Mucosa of descending colon (tissue), 3 donors: ENCODE measurements around the gene GIMAP8. TPM values are rescaled to one million over a fixed set of nuclear protein-coding genes. Genes with fewer than 3 reads are reported as not detected.
A peak's percentile ranks its signal among the peaks of the same experiment; 100 is the strongest.
"Not testable (repeated sequence)": the region's sequence is repeated elsewhere in the genome, so short reads cannot be mapped to it uniquely, and the experiment has no call there.

ENCODE experiments used
- ATAC-seq: fragments of 200-7000 bp; cut with Tn5 transposase; one replicate; pipeline ENCODE4 v1.9.1; 2020; ENCODE audit warnings: mild to moderate bottlenecking, moderate library complexity
- DNase-seq, 3 donors: peaks; one replicate each; pipeline ENCODE4 v3.0.0-alpha.2; 2020
- H3K36me3 ChIP-seq: fragments of 200-600 bp; one replicate; pipeline ENCODE4 v1.8.0; 2021; ENCODE audit warnings: low read depth, mild to moderate bottlenecking
- H3K4me1 ChIP-seq: fragments of 200-600 bp; one replicate; pipeline ENCODE4 v1.8.0; 2021; ENCODE audit warnings: low read depth, mild to moderate bottlenecking
- H3K4me3 ChIP-seq: fragments of 200-600 bp; one replicate; pipeline ENCODE4 v1.8.0; 2021; ENCODE audit warnings: mild to moderate bottlenecking
- H3K9me3 ChIP-seq: fragments of 200-600 bp; one replicate; pipeline ENCODE4 v1.8.0; 2021; ENCODE audit warnings: mild to moderate bottlenecking
- intact Hi-C, 2 donors: fragments of 100-400 bp; cut with DNase I in 1 of 2; cut with micrococcal nuclease in 1 of 2; formaldehyde crosslinking; loops; one replicate each; pipeline versions ENCODE4 v1.11.0 to v1.11.1; 2022; cut with DNase I, micrococcal nuclease
- total RNA-seq, 3 donors: library from RNA; stranded (reverse); fragmentation: NEBNext Ultra II Directional in 2 of 3; extraction: Animal tissue kit (Norgen Biotek cat#: 25700) in 2 of 3; gene quantifications; one replicate each; pipeline versions ENCODE4 v1.2.1 to v1.2.4, GENCODE V29; 2021 to 2023
- TF ChIP-seq, protein P1 (sequence below): fragments of 200-600 bp; IDR thresholded peaks from one replicate; pipeline ENCODE4 v1.8.0; 2022; ENCODE audit warnings: antibody characterized with exemption, mild to moderate bottlenecking
- donor health status: DM: no; HTN: no; CAD: no; lungs with moderate emphysema.
- donor health status: DM: no; HTN: no; CAD: no.
- donor health status: DM: no; HTN: yes; CAD: no.

GIMAP8 gene
- total RNA-seq, 3 donors from 2014 or later: 4.1 to 9.1 (median 5.5) TPM

DNA sequence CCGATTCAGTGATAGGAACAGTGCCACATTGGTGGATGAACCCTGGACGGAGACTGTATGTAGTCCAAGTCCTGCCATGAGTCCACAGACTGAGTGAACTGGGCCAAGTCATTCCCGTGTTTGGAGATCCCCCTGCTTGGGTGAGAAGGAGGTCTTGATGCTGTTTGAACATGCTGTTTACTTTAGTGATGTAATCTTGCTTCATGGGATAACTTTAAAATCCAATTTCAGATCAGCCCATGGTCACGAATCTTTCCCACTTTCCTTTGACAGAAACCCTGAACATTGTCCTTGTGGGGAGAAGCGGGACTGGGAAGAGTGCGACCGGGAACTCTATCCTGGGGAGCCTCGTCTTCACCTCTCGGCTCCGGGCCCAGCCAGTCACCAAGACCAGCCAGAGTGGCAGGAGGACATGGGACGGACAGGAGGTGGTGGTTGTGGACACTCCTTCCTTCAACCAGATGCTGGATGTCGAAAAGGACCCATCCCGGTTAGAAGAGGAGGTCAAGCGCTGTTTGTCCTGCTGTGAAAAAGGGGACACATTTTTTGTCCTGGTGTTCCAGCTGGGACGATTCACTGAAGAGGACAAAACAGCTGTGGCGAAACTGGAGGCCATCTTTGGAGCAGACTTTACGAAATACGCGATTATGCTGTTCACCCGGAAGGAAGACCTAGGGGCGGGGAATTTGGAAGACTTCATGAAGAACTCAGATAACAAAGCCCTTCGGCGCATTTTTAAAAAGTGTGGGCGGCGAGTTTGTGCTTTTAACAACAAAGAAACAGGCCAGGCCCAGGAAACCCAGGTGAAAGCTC, 26.6 kb downstream of the GIMAP8 start:
- intact Hi-C loops: no loop called here
- H3K36me3 ChIP-seq: no peaks in the 10 kb centered on the region
- no peak for DNase-seq
- H3K4me3 ChIP-seq: no peak overlapping the region
- H3K4me1 ChIP-seq: no peaks in the 10 kb centered on the region
- TF ChIP-seq, protein P1, sequence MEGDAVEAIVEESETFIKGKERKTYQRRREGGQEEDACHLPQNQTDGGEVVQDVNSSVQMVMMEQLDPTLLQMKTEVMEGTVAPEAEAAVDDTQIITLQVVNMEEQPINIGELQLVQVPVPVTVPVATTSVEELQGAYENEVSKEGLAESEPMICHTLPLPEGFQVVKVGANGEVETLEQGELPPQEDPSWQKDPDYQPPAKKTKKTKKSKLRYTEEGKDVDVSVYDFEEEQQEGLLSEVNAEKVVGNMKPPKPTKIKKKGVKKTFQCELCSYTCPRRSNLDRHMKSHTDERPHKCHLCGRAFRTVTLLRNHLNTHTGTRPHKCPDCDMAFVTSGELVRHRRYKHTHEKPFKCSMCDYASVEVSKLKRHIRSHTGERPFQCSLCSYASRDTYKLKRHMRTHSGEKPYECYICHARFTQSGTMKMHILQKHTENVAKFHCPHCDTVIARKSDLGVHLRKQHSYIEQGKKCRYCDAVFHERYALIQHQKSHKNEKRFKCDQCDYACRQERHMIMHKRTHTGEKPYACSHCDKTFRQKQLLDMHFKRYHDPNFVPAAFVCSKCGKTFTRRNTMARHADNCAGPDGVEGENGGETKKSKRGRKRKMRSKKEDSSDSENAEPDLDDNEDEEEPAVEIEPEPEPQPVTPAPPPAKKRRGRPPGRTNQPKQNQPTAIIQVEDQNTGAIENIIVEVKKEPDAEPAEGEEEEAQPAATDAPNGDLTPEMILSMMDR: no peak
- no peak for ATAC-seq
- no peaks in the 10 kb centered on the region for H3K9me3 ChIP-seq

DNA sequence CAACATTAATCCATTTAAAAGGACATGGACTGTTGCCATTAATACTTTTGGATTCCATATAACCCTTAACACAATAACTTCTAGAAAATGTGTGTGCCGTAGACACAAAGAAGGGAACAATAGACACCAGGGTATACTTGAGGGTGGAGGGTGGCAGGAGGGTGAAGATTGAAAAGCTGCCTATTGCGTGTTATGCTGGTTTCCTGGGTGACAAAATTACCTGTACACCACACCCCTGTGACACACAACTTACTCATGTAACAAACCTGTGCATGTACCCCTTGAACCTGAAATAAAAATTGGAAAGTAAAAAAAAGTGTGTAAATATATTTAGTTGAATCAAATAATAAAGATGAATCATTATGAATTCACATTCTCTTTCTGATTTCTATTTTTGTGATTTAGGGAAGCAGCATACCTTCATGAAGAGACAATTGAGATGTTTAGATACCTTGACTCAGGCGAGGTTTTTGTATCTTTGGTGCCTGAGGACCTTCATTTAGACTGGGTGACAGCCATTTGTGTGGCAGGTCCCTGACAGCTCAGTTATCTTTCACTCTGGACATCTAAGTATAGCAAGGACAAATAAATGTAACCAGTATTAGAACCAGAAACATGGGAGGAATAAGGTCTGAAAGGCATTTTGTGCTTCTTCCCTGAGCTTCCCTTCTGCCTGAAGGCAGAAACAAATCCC, 28.7 kb downstream of the GIMAP8 start:
- no peaks in the 10 kb centered on the region for H3K9me3 ChIP-seq
- H3K4me1 ChIP-seq: no peaks in the 10 kb centered on the region
- H3K36me3 ChIP-seq: no peaks in the 10 kb centered on the region
- H3K4me3 ChIP-seq: no peak overlapping the region
- TF ChIP-seq, protein P1: no peak
- DNase-seq: no peak
- ATAC-seq: peak; percentile 49
- intact Hi-C loops: no loop called here

- H3K36me3 ChIP-seq: no peaks in the 10 kb centered on the region
- no peaks in the 10 kb centered on the region for H3K9me3 ChIP-seq
- intact Hi-C loops: no loop called here
- H3K4me1 ChIP-seq: no peaks in the 10 kb centered on the region
- DNase-seq (peak in 1 of 3 donors; percentile 31), ATAC-seq (peak; percentile 78)
- TF ChIP-seq, protein P1: no peak
- H3K4me3 ChIP-seq: no peak overlapping the region
Measured at GRCh38 chr7:150481186-150481920, 30.9 kb downstream of the GIMAP8 start.

GRCh38 chr7:150481922-150482321, 31.5 kb downstream of the GIMAP8 start:
- H3K4me3 ChIP-seq: no peak overlapping the region
- no peak for ATAC-seq
- H3K36me3 ChIP-seq: no peaks in the 10 kb centered on the region
- TF ChIP-seq, protein P1: no peak
- no peaks in the 10 kb centered on the region for H3K9me3 ChIP-seq
- H3K4me1 ChIP-seq: no peaks in the 10 kb centered on the region
- intact Hi-C loops: no loop called here
- DNase-seq: no peak

DNA sequence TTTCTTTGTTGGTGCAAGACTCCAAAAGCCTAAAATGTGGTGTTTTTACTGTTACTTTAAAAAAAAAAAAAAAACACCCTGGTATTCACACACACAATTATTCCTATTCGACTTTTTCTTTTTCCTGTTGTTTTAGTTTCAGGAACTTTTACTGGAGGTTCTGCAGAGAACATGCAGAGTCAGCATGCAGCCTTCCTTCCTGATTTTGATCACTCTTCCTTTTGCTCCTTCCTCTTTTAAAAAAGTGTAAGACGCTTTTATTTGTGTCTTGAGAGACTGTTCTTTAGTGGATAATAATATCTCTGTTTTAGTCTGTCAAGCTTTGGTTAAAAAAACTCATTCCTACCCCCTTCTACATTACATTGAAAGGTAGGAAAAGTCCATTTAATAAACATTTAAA, 33.1 kb downstream of the GIMAP8 start:
- H3K4me1 ChIP-seq, DNase-seq, H3K9me3 ChIP-seq, H3K4me3 ChIP-seq, intact Hi-C loops, ATAC-seq, H3K36me3 ChIP-seq: not testable (repeated sequence)

GRCh38 chr7:150484071-150484470, 33.6 kb downstream of the GIMAP8 start:
- intact Hi-C loops, H3K9me3 ChIP-seq, H3K4me1 ChIP-seq, H3K4me3 ChIP-seq, H3K36me3 ChIP-seq, DNase-seq: not testable (repeated sequence)
- peak; percentile 35 for ATAC-seq
